IPS DF 6.9 (cell line): ENCODE data around the gene ZNF74.

Experiments used
- DNase-seq: peaks from one replicate; pipeline ENCODE4 v3.0.0-alpha.2; 2013; ENCODE audit warnings: low read depth, low spot score
- H3K27ac ChIP-seq: one replicate; pipeline ENCODE4 v1.5.1; 2013; ENCODE audit warnings: low read length, control low read depth
- H3K27me3 ChIP-seq: 2 replicates; pipeline ENCODE4 v1.6.1; 2013; ENCODE audit warnings: mild to moderate bottlenecking, low read length; ENCODE audit not compliant: control insufficient read depth, insufficient read depth
- H3K36me3 ChIP-seq: 2 replicates; pipeline ENCODE4 v1.6.1; 2013; ENCODE audit warnings: low read length; ENCODE audit not compliant: control insufficient read depth, insufficient read depth
- H3K4me1 ChIP-seq: 2 replicates; pipeline ENCODE4 v1.6.1; 2013; ENCODE audit warnings: low read length; ENCODE audit not compliant: control insufficient read depth, insufficient read depth
- H3K4me3 ChIP-seq: 2 replicates; pipeline ENCODE4 v1.5.1; 2013; ENCODE audit warnings: mild to moderate bottlenecking, low read length
- H3K9me3 ChIP-seq: 2 replicates; pipeline ENCODE4 v1.6.1; 2013; ENCODE audit warnings: low read length, inconsistent platforms; ENCODE audit not compliant: control insufficient read depth, insufficient read depth
- WGBS: extraction: QIAGEN DNeasy Blood & Tissue Kit; methylation state at CpG from one replicate; pipeline ENCODE4 v1.1.7; 2013; ENCODE audit warnings: mixed read lengths, missing lambda C conversion rate; ENCODE audit not compliant: insufficient read length, insufficient coverage; 5-methylcytosine and 5-hydroxymethylcytosine counted together

ZNF74 gene

DNA sequence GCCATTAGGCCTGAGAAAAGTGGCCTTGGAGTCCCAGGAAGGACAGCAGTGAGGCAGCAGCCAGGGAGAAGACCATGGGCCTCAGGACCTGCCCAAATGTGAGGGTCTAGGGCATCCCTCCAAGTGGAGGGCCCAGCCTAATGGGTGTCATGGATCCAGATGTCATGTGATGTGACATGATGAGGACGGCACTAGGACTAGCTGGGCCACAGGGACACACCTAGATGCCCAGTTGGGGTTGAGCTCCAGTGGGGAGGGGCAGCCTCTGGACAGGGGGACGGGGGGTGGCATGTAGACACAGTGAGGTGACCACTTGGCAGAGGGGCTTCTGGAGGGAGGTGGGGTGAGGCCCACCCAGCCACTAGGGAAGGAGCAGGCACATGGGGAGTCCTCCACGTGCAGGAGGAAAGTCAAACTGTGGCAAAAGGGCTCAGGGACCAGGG lies 38.3 kb downstream of the ZNF74 start:
- no peaks in the 10 kb centered on the region; the same call in 1 of the 2 replicates for H3K36me3 ChIP-seq
- DNase-seq: no peak
- H3K27me3 ChIP-seq: peaks cover 16% of the 10 kb centered on the region
- no CpG with 5 or more reads among the region's 3 CpGs for WGBS
- no peaks in the 10 kb centered on the region for H3K9me3 ChIP-seq
- peaks cover 16% of the 10 kb centered on the region for H3K4me1 ChIP-seq
- H3K27ac ChIP-seq: no peak overlapping the region
- no peak overlapping the region for H3K4me3 ChIP-seq

- Histone ChIP-seq H3K36me3 (no peaks in the 10 kb centered on the region; the same call in 1 of the 2 replicates), H3K4me1 (peaks cover 16% of the 10 kb centered on the region), H3K4me3 (no peak overlapping the region), H3K9me3 (no peaks in the 10 kb centered on the region), H3K27ac (no peak overlapping the region), H3K27me3 (peaks cover 17% of the 10 kb centered on the region)
- WGBS: no CpG with 5 or more reads among the region's 11 CpGs
- no peak for DNase-seq
Measured at GRCh38 chr22:20433191-20433590, 39.2 kb downstream of the ZNF74 start.

- Histone ChIP-seq H3K27ac (no peak overlapping the region), H3K4me1 (peaks cover 16% of the 10 kb centered on the region), H3K4me3 (no peak overlapping the region), H3K9me3 (no peaks in the 10 kb centered on the region), H3K27me3 (peaks cover 17% of the 10 kb centered on the region), H3K36me3 (no peaks in the 10 kb centered on the region; the same call in 1 of the 2 replicates)
- no CpG with 5 or more reads among the region's 4 CpGs for WGBS
- no peak for DNase-seq
Measured at GRCh38 chr22:20433686-20434241, 39.8 kb downstream of the ZNF74 start.

- Histone ChIP-seq H3K4me1 (peaks cover 14% of the 10 kb centered on the region), H3K4me3 (no peak overlapping the region), H3K27me3 (peaks cover 18% of the 10 kb centered on the region), H3K27ac (no peak overlapping the region), H3K36me3 (no peaks in the 10 kb centered on the region; the same call in 1 of the 2 replicates), H3K9me3 (no peaks in the 10 kb centered on the region)
- no peak for DNase-seq
- no CpG with 5 or more reads among the region's 12 CpGs for WGBS
Measured at GRCh38 chr22:20434264-20434751, 40.4 kb downstream of the ZNF74 start.

DNA sequence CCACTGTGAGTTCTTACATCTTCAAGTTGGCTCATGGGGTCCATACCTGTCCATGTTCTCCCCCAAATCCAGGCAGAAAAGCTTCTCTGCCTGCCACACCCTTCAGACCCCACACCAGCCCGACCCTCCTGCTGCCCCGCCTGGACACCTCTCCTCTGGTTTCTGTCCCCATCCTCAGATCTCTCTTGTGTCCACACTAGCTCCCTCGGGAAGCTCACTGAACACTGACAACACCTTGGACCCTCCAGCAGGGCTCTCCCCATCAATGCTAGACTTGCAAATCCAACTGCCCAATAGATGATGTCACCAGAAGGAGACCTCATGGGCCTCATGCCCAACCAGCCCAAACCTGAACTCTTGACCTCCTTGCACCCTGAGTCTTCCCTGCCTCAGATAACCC lies 40.8 kb downstream of the ZNF74 start:
- Histone ChIP-seq H3K9me3 (no peaks in the 10 kb centered on the region), H3K27ac (no peak overlapping the region), H3K4me3 (no peak overlapping the region), H3K27me3 (peaks cover 18% of the 10 kb centered on the region), H3K36me3 (no peaks in the 10 kb centered on the region), H3K4me1 (peaks cover 12% of the 10 kb centered on the region)
- WGBS: no CpG with 5 or more reads among the region's 3 CpGs
- DNase-seq: no peak

DNA sequence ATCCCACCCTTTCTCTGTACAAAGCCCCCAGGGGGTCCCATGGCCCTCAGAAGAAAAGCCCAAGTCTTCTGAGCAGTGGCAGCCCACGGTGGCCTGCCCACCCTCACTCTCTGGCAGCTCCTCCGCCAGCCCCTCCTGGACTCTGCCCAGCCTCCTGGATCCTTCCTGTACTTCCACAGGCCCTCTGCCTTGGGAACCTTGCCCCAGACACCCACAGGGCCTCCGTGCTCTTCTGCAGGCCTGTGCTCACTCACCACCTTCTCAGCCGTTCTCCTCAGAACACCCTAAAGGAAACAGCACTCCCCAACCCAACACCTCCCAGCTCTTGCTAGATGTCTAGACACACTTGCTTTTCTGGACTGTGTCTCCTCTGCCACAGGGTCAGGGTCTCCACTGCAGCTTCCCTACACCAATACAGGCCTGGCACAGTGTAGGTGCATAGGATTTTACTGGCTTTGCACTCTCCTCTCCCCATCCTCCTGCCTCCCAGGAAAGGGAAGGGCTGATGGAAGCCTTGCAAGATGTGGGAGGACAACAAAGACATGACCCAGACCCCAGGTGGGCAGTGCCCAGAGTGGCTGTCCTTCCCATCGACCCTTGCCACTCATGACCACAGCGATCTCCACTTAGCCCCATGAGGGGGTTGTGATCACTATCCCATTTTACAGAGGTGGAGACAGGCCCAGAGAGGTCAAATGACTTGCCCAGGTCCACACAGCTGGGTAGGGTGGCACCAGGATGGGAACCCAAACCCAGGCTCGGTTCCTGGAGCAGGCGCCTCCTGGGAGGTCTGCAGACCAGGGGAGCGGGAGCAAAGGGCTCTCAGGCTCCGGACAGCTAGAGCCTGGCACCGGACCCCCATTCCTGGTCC lies 41.7 kb downstream of the ZNF74 start:
- H3K36me3 ChIP-seq: no peaks in the 10 kb centered on the region
- no peak for DNase-seq
- peaks cover 16% of the 10 kb centered on the region for H3K27me3 ChIP-seq
- H3K4me3 ChIP-seq: peak overlapping the region; percentile 42; the same call in 1 of the 2 replicates
- H3K27ac ChIP-seq: no peak overlapping the region
- no CpG with 5 or more reads among the region's 11 CpGs for WGBS
- H3K4me1 ChIP-seq: peaks cover 8% of the 10 kb centered on the region
- H3K9me3 ChIP-seq: no peaks in the 10 kb centered on the region

- Histone ChIP-seq H3K27me3 (peaks cover 16% of the 10 kb centered on the region), H3K27ac (no peak overlapping the region), H3K4me3 (peak overlapping the region; percentile 42; the same call in 1 of the 2 replicates), H3K9me3 (no peaks in the 10 kb centered on the region), H3K36me3 (no peaks in the 10 kb centered on the region), H3K4me1 (peaks cover 3% of the 10 kb centered on the region)
- no CpG with 5 or more reads among the region's 56 CpGs for WGBS
- no peak for DNase-seq
Measured at GRCh38 chr22:20436307-20436767, 42.4 kb downstream of the ZNF74 start.

- Histone ChIP-seq H3K4me3 (peak overlapping the region; percentile 42; the same call in 1 of the 2 replicates), H3K27ac (no peak overlapping the region), H3K36me3 (no peaks in the 10 kb centered on the region), H3K9me3 (no peaks in the 10 kb centered on the region), H3K27me3 (peaks cover 16% of the 10 kb centered on the region), H3K4me1 (peaks cover 2% of the 10 kb centered on the region)
- no CpG with 5 or more reads among the region's 61 CpGs for WGBS
- no peak for DNase-seq
Measured at GRCh38 chr22:20436768-20437612, 43.0 kb downstream of the ZNF74 start.

DNA sequence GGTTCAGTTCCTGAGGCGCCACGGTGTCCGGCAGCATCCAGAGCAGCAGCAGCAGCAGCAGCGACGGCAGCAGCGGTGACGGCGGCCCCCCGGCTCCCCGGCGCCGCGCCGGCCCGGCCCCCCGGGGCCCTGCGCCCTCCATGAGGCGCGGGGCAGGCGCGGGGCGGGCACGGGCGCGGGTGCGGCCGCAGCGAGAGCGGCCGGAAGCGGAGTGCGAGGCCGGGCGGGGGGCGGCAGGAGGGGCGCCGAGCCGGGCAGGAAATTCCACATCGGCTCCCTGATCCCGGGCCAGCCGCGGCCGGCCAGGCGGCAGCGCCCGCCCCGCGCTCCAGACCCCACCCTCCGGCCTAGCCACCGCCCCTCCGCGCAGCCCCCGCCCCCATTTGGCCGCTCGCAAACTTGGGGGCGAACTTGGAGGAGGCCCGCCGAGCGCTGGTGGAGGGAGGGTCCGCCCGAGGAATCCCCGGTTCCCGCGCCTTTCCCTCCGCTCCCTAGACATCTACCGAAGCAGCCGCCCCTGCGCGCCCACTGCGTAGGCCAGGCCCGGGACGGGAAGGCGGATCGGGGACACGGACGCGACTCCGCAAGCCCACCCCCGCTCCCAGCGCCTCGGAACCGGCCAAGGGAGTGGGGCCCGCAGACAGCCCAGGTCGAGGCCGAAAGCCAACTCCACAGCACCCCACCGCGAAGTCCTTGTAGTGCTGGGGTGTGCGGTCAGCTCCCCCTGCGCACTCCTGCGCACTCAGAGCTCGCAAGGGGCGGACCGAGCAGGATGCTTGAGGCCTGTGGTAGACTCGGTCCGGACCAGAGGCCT lies 43.9 kb downstream of the ZNF74 start, which contains the start of gene SCARF2:
Gene SCARF2 (minus strand): TSS at position 213 of the 814 bp plus-strand sequence. CDS start 71 bp downstream, at position 142.
- DNase-seq: no peak
- Histone ChIP-seq H3K27ac (no peak within 1 kb of the TSS), H3K9me3 (no peaks in the 10 kb centered on the region), H3K4me1 (peaks cover 2% of the 10 kb centered on the region), H3K27me3 (peaks cover 16% of the 10 kb centered on the region), H3K36me3 (no peaks in the 10 kb centered on the region), H3K4me3 (peak within 1 kb of the TSS; percentile 42; the same call in 1 of the 2 replicates)
- WGBS: no CpG with 5 or more reads among the region's 95 CpGs
